SK-N-SH (cell line): ENCODE results near the gene ABHD15. TPM values are rescaled to one million over a fixed set of nuclear protein-coding genes. Genes with fewer than 3 reads are reported as not detected.

ENCODE experiments used
- CTCF ChIA-PET: fragments of 300-600, 350-600 bp; formaldehyde crosslinking; extraction: SDS; loops from one replicate; lab custom pipeline; 2021; lab: Yijun Ruan, JAX
- POLR2A ChIA-PET: fragments of 350-600 bp; sonication (Branson Sonifier 250); formaldehyde crosslinking; extraction: SDS; loops from one replicate; lab custom pipeline; 2020; ENCODE audit warnings: antibody characterized with exemption, inconsistent platforms; lab: Yijun Ruan, JAX
- DNase-seq: peaks from one replicate; pipeline ENCODE4 v3.0.0; 2012
- H2AFZ ChIP-seq: fragments of 200-600 bp; sonication (generic); 2 replicates; pipeline ENCODE4 v1.8.1; 2016; ENCODE audit warnings: antibody characterized with exemption, mild to moderate bottlenecking, low read depth
- H3F3A ChIP-seq: fragments of 200-600 bp; sonication (generic); replicated peaks from 2 replicates; pipeline ENCODE3; 2016; ENCODE audit warnings: antibody characterized with exemption, mild to moderate bottlenecking; ENCODE audit not compliant: insufficient read depth
- H3K27ac ChIP-seq, 2 experiments: fragments of 200-500 bp in 1 of 2; fragments of 200-600 bp in 1 of 2; sonication (Bioruptor generic) in 1 of 2; sonication (generic), shearing (Covaris generic) in 1 of 2; 2 replicates each; pipeline versions ENCODE4 v1.5.1 to v1.6.1; 2014 to 2016; ENCODE audit warnings: low read depth in 2 of 2, inconsistent platforms in 1 of 2, low read length in 1 of 2, mild to moderate bottlenecking in 1 of 2, mixed read lengths in 1 of 2
- H3K27me3 ChIP-seq: fragments of 200-600 bp; sonication (generic), shearing (Covaris generic); 2 replicates; pipeline ENCODE4 v1.6.1; 2016; ENCODE audit warnings: mixed run types; ENCODE audit not compliant: insufficient read depth
- H3K36me3 ChIP-seq, 2 experiments: fragments of 200-500 bp in 1 of 2; fragments of 200-600 bp in 1 of 2; sonication (Bioruptor generic) in 1 of 2; sonication (generic) in 1 of 2; replicated peaks in 1 of 2; 2 replicates each; pipeline versions ENCODE3 to v1.5.1; 2014 to 2016; ENCODE audit warnings: low read length in 1 of 2, mild to moderate bottlenecking in 1 of 2; ENCODE audit not compliant: insufficient read depth in 2 of 2, control insufficient read depth in 1 of 2
- H3K4me1 ChIP-seq, 2 experiments: fragments of 200-500 bp in 1 of 2; fragments of 200-600 bp in 1 of 2; sonication (Bioruptor generic) in 1 of 2; sonication (generic), shearing (Covaris generic) in 1 of 2; 2 replicates each; pipeline versions ENCODE4 v1.5.1 to v1.6.1; 2014 to 2016; ENCODE audit warnings: low read depth in 1 of 2, low read length in 1 of 2, mixed run types in 1 of 2; ENCODE audit not compliant: insufficient read depth in 2 of 2, control insufficient read depth in 1 of 2
- H3K4me2 ChIP-seq: fragments of 200-600 bp; sonication (generic), shearing (Covaris generic); 2 replicates; pipeline ENCODE4 v1.6.1; 2017; ENCODE audit warnings: mixed run types
- H3K4me3 ChIP-seq, 2 experiments: fragments of 200-500 bp in 1 of 2; fragments of 200-600 bp in 1 of 2; sonication (Bioruptor generic) in 1 of 2; sonication (generic), shearing (Covaris generic) in 1 of 2; 2 replicates each; pipeline versions ENCODE4 v1.5.1 to v1.8.1; 2014 to 2016; ENCODE audit warnings: low read depth in 2 of 2, inconsistent platforms in 1 of 2, low read length in 1 of 2, mild to moderate bottlenecking in 1 of 2, mixed read lengths in 1 of 2, moderate library complexity in 1 of 2
- H3K79me2 ChIP-seq: fragments of 200-600 bp; sonication (generic); 2 replicates; pipeline ENCODE4 v1.8.1; 2017; ENCODE audit warnings: mild to moderate bottlenecking; ENCODE audit not compliant: insufficient read depth
- H3K9ac ChIP-seq: fragments of 200-600 bp; sonication (generic); 2 replicates; pipeline ENCODE4 v1.6.1; 2017; ENCODE audit warnings: mixed run types
- H3K9me2 ChIP-seq: fragments of 200-600 bp; sonication (generic); 2 replicates; pipeline ENCODE4 v1.6.1; 2017; ENCODE audit warnings: mixed run types
- H3K9me3 ChIP-seq: fragments of 200-600 bp; sonication (generic); 2 replicates; pipeline ENCODE4 v1.6.1; 2017; ENCODE audit warnings: mixed run types, mild to moderate bottlenecking, moderate library complexity
- H4K20me1 ChIP-seq: fragments of 200-600 bp; sonication (generic); 2 replicates; pipeline ENCODE4 v1.6.1; 2017; ENCODE audit warnings: mild to moderate bottlenecking, mixed run types; ENCODE audit not compliant: insufficient read depth
- CHD2 ChIP-seq: fragments of 150-350 bp; IDR thresholded peaks from 2 replicates; pipeline ENCODE4 v1.6.1; 2018; ENCODE audit warnings: low read length; ENCODE audit not compliant: partially characterized antibody
- ELF1 ChIP-seq: IDR thresholded peaks from 2 replicates; pipeline ENCODE4 v1.4.0; 2012
- EP300 ChIP-seq, 2 experiments: IDR thresholded peaks; 2 replicates each; pipeline versions ENCODE4 v1.4.0 to v1.6.1; 2012; ENCODE audit warnings: borderline replicate concordance in 1 of 2, low read depth in 1 of 2, low read length in 1 of 2
- EZH2phosphoT487 ChIP-seq: fragments of 200-600 bp; sonication (generic); IDR thresholded peaks from 2 replicates; pipeline ENCODE4 v1.6.1; 2017; ENCODE audit warnings: low read depth, mixed run types, mild to moderate bottlenecking, antibody characterized with exemption, moderate library complexity, borderline replicate concordance
- FOXJ3 ChIP-seq: sonication (generic); formaldehyde crosslinking; IDR thresholded peaks from 2 replicates; pipeline ENCODE4 v1.5.1; 2020; ENCODE audit warnings: mild to moderate bottlenecking, missing genetic modification reagents
- FOXM1 ChIP-seq: IDR thresholded peaks from 2 replicates; pipeline ENCODE4 v1.4.0; 2012; ENCODE audit warnings: low read depth, mild to moderate bottlenecking
- NFIC ChIP-seq: IDR thresholded peaks from 2 replicates; pipeline ENCODE4 v1.4.0; 2012; ENCODE audit warnings: borderline replicate concordance
- NRF1 ChIP-seq: IDR thresholded peaks from 2 replicates; pipeline ENCODE4 v1.6.1; 2012; ENCODE audit warnings: low read depth, mild to moderate bottlenecking, low read length
- RAD21 ChIP-seq: IDR thresholded peaks from 2 replicates; pipeline ENCODE4 v1.6.1; 2012; ENCODE audit warnings: mild to moderate bottlenecking, low read length
- RFX5 ChIP-seq: IDR thresholded peaks from 2 replicates; pipeline ENCODE4 v1.6.1; 2012; ENCODE audit warnings: mild to moderate bottlenecking, improper control_type of control experiment, low read length
- RXRA ChIP-seq: IDR thresholded peaks from 2 replicates; pipeline ENCODE4 v1.4.0; 2012; ENCODE audit warnings: low read depth, mild to moderate bottlenecking, borderline replicate concordance
- SMC3 ChIP-seq: IDR thresholded peaks from 2 replicates; pipeline ENCODE4 v1.6.1; 2012; ENCODE audit warnings: low read depth, low read length, improper control_type of control experiment
- TEAD4 ChIP-seq: IDR thresholded peaks from 2 replicates; pipeline ENCODE4 v1.4.0; 2012; ENCODE audit warnings: mild to moderate bottlenecking, borderline replicate concordance; ENCODE audit not compliant: insufficient read depth
- WGBS: methylation state at CpG from one replicate; pipeline ENCODE4 v1.1.6; 2017; ENCODE audit warnings: low lambda C conversion rate; 5-methylcytosine and 5-hydroxymethylcytosine counted together
- polyA plus RNA-seq, 3 experiments: library from polyadenylated mRNA; depleted of rRNA; stranded (reverse); fragments of >200 nt; gene quantifications; 2 replicates each; pipeline ENCODE4 v1.2.3, GENCODE V29; 2012
- TF ChIP-seq, protein P1 (sequence below): IDR thresholded peaks from 2 replicates; pipeline ENCODE4 v1.6.1; 2012; ENCODE audit warnings: mild to moderate bottlenecking, low read depth, low read length, moderate library complexity
- TF ChIP-seq, protein P2 (sequence below): IDR thresholded peaks from 2 replicates; pipeline ENCODE4; 2012
- TF ChIP-seq, protein P3 (sequence below): IDR thresholded peaks from 2 replicates; pipeline ENCODE4 v1.4.0; 2012; ENCODE audit warnings: low read depth
- TF ChIP-seq, protein P4 (sequence below): fragments of 150-350 bp; IDR thresholded peaks from 2 replicates; pipeline ENCODE4 v1.6.1; 2017; ENCODE audit warnings: antibody characterized with exemption, low read length, low read depth, borderline replicate concordance

ABHD15 gene
- polyA plus RNA-seq, 1 of the 3 experiments (the other 2 are of a cell fraction) = 7.0 TPM

DNA sequence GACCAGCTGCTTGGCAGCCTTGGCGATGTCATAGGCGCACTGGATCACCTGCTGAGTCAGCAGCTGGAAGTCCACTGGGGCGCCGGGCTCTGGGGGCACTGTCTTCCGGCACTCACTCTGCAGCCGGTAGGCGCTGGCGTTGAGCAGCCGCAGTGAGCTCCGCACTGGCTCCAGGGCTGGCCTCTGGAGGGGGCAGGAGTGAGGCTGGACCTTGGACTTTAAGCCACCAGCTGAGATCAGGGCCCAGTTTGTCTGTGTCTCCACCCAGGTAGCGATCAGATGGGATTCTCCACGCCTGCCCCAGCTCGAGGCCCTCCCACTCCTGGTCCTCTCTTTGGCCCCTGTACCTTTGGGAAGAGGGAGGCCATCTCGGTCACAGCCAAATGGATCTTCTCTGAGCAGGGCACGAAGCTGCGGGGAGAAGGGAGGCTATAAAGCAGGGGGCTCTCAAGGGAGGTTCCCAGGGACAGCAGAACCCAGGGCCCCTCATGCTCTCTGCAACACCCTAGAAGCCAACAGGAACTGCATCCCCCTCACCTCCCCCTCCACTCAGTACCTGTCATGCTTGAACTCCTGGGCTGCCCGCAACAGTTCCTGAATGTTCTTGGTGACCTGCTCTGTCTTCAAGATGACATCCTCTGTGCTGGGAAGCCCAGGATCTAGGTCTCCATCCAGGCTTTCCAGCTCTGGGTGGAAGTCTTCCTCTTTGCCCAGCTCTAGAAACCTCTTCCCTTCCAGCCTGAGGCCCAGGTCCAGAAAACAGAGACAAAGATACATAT lies 8.1 kb upstream of the ABHD15 start:
- Histone ChIP-seq H3K4me1 (peaks cover 0 to 13% of the 10 kb centered on the region in 2 experiments; a peak in 1 of 4 replicates), H3K79me2 (no peaks in the 10 kb centered on the region), H3K27ac (no peak overlapping the region; a peak in 1 of 4 replicates), H3K36me3 (peaks cover 9 to 66% of the 10 kb centered on the region in 2 experiments), H3K4me3 (no peak overlapping the region), H4K20me1 (peaks cover 7% of the 10 kb centered on the region), H3F3A (no peaks in the 10 kb centered on the region), H2AFZ (no peak overlapping the region)
- CTCF ChIA-PET = interaction anchor here (0.5 to 11.6 kb wide), 7 partner anchors 8 to 1431 kb away, joined by 3 to 166 read pairs (median 14); partner anchors contain the start of genes ANKRD13B, GIT1 and SSH2
- no peak for DNase-seq
- POLR2A ChIA-PET = interaction anchor here (0.9 kb wide), 1 partner anchor 17 kb away, joined by 3 read pairs; no protein-coding TSS in a partner anchor
- WGBS = 94% methylated on average over 7 of the region's 17 CpGs
- no peak for TF ChIP-seq EP300 (IDR thresholded peaks at IDR 0.05; ENCODE audit: borderline replicate concordance in 1 of 2, low read depth in 1 of 2, low read length in 1 of 2)
- TF ChIP-seq, protein P1, sequence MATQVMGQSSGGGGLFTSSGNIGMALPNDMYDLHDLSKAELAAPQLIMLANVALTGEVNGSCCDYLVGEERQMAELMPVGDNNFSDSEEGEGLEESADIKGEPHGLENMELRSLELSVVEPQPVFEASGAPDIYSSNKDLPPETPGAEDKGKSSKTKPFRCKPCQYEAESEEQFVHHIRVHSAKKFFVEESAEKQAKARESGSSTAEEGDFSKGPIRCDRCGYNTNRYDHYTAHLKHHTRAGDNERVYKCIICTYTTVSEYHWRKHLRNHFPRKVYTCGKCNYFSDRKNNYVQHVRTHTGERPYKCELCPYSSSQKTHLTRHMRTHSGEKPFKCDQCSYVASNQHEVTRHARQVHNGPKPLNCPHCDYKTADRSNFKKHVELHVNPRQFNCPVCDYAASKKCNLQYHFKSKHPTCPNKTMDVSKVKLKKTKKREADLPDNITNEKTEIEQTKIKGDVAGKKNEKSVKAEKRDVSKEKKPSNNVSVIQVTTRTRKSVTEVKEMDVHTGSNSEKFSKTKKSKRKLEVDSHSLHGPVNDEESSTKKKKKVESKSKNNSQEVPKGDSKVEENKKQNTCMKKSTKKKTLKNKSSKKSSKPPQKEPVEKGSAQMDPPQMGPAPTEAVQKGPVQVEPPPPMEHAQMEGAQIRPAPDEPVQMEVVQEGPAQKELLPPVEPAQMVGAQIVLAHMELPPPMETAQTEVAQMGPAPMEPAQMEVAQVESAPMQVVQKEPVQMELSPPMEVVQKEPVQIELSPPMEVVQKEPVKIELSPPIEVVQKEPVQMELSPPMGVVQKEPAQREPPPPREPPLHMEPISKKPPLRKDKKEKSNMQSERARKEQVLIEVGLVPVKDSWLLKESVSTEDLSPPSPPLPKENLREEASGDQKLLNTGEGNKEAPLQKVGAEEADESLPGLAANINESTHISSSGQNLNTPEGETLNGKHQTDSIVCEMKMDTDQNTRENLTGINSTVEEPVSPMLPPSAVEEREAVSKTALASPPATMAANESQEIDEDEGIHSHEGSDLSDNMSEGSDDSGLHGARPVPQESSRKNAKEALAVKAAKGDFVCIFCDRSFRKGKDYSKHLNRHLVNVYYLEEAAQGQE = no peak
- TF ChIP-seq, all 33 proteins: peak for 0
- no peak overlapping the region for H3K9ac ChIP-seq
- H3K27me3 ChIP-seq = no peaks in the 10 kb centered on the region
- H3K4me2 ChIP-seq = no peak overlapping the region
- no peaks in the 10 kb centered on the region for H3K9me3 ChIP-seq
- no peaks in the 10 kb centered on the region for H3K9me2 ChIP-seq

DNA sequence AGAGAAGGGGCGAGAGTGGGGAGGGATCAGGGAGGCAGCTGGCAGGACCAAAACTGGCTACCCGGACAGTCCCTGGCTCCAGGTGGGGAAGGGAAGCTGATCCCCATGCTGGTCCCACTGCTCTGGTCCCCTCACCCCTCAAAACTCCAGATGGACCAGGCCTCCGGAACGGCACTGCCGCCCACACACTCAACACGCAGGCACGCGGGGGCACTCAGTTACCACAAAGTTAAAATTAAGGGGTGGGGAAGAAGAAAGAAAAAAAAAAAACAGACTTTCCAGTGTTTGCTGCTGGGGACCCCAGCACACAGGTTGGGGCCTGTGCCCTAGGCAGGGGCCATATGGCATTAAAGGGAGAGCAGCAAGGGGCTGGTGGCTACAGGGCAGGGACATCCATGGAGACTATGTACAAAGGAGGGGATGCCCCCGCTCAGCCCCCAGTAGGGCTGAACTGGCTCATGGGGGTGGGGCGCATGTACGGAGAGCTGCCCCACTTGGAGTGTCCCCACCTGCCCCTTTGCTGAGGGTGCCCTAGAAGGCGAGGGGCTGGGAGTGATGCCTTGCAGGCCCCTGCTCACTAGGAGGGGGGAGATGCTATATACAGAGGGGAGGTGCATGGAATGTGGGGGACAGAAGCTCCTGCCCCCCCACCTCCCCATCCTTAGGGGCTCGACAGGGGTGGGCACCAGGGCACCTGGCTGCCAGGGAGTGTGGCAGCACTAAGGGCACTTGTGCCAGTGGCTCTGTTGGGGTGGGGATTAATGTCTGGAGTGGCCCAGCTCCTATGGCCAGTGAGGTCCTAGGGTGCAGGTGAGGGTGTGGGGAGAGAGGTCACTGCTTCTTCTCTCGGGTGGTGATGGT lies 7.3 kb upstream of the ABHD15 start:
- Histone ChIP-seq H3K9me2 (no peaks in the 10 kb centered on the region), H3K9ac (no peak overlapping the region), H3K36me3 (peaks cover 4 to 61% of the 10 kb centered on the region in 2 experiments), H3K4me2 (no peak overlapping the region), H3K27me3 (no peaks in the 10 kb centered on the region), H2AFZ (no peak overlapping the region), H3F3A (no peaks in the 10 kb centered on the region), H3K4me1 (peaks cover 8 to 19% of the 10 kb centered on the region in 2 experiments; a peak in 1 of 4 replicates), H3K27ac (no peak overlapping the region), H3K79me2 (peaks cover 4% of the 10 kb centered on the region; the same call in 1 of the 2 replicates), H4K20me1 (0 out of 2 replicates have a peak, but pooled peaks cover 4% of the 10 kb centered on the region), H3K9me3 (no peaks in the 10 kb centered on the region), H3K4me3 (no peak overlapping the region)
- 94% methylated on average over 11 of the region's 14 CpGs for WGBS
- no peak for DNase-seq
- ChIA-PET POLR2A (interaction anchor here (0.9 to 1.3 kb wide), 2 partner anchors 14 to 18 kb away, joined by 3 read pairs; no protein-coding TSS in a partner anchor), CTCF (interaction anchor here (0.5 to 11.6 kb wide), 17 partner anchors 9 to 1431 kb away, joined by 3 to 166 read pairs (median 7); partner anchors contain the start of genes ANKRD13B, CORO6, GIT1 and SSH2)
- no peak for TF ChIP-seq SMC3
- TF ChIP-seq FOXM1 = no peak
- TF ChIP-seq, protein P2, sequence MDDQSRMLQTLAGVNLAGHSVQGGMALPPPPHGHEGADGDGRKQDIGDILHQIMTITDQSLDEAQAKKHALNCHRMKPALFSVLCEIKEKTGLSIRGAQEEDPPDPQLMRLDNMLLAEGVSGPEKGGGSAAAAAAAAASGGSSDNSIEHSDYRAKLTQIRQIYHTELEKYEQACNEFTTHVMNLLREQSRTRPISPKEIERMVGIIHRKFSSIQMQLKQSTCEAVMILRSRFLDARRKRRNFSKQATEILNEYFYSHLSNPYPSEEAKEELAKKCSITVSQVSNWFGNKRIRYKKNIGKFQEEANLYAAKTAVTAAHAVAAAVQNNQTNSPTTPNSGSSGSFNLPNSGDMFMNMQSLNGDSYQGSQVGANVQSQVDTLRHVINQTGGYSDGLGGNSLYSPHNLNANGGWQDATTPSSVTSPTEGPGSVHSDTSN = no peak
- no peak for TF ChIP-seq ELF1
- no peak for TF ChIP-seq NFIC
- TF ChIP-seq RXRA = no peak
- TF ChIP-seq, protein P3, sequence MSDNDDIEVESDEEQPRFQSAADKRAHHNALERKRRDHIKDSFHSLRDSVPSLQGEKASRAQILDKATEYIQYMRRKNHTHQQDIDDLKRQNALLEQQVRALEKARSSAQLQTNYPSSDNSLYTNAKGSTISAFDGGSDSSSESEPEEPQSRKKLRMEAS = no peak
- TF ChIP-seq EZH2phosphoT487 = no peak
- TF ChIP-seq, protein P4, sequence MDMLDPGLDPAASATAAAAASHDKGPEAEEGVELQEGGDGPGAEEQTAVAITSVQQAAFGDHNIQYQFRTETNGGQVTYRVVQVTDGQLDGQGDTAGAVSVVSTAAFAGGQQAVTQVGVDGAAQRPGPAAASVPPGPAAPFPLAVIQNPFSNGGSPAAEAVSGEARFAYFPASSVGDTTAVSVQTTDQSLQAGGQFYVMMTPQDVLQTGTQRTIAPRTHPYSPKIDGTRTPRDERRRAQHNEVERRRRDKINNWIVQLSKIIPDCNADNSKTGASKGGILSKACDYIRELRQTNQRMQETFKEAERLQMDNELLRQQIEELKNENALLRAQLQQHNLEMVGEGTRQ = no peak
- TF ChIP-seq RFX5 = no peak
- TF ChIP-seq TEAD4 = no peak
- TF ChIP-seq NRF1 = no peak
- TF ChIP-seq EP300 (IDR thresholded peaks at IDR 0.05; ENCODE audit: borderline replicate concordance in 1 of 2, low read depth in 1 of 2, low read length in 1 of 2) = no peak
- no peak for TF ChIP-seq FOXJ3 (CRISPR knock-in tag)
- TF ChIP-seq CHD2 = no peak
- TF ChIP-seq RAD21 = no peak
